Measurements from ENCODE around the gene MRPL28.
"Not testable (repeated sequence)": the region's sequence is repeated elsewhere in the genome, so short reads cannot be mapped to it uniquely, and the experiment has no call there.

The MRPL28 gene

DNA sequence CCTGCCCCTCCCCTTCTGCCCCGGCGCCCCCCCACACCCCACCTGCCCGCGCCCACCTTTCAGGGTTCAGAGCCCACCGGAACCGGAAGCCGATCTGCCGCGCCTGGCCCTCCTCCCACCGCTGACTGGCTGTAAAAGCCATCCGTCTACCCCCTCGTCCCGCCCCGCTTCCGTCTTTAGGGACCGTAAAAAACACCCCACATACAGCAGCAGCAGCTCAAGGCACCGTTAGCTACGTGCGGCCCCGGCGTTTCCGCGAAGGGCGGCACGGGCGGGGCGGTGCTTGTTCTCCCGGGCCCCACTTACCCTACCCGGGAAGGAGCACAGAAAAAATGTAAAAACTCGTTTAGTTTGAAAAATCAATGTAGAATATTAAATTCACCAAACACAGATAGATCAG is at the start of gene MRPL28:
Gene MRPL28 (minus strand): TSS at position 96 of the 400 bp plus-strand sequence. CDS start 320 bp downstream, outside the sequence.
- DNase-seq (ENCODE audit: low read depth): peak; percentile 72

DNA sequence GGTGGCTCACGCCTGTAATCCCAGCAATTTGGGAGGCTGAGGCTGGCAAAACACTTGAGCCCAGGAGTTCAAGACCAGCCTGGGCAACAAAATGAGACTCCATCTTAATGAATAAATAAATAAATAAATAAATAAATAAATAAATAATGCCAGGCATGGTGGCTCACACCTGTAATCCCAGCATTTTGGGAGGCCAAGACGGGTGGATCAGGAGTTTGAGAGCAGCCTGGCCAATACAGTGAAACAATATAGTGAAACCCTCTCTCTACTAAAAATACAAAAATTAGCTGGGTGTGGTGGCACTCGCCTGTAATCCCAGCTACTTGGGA is 44.8 kb upstream of the MRPL28 start:
- not testable (repeated sequence) for DNase-seq (ENCODE audit: low read depth)

DNA sequence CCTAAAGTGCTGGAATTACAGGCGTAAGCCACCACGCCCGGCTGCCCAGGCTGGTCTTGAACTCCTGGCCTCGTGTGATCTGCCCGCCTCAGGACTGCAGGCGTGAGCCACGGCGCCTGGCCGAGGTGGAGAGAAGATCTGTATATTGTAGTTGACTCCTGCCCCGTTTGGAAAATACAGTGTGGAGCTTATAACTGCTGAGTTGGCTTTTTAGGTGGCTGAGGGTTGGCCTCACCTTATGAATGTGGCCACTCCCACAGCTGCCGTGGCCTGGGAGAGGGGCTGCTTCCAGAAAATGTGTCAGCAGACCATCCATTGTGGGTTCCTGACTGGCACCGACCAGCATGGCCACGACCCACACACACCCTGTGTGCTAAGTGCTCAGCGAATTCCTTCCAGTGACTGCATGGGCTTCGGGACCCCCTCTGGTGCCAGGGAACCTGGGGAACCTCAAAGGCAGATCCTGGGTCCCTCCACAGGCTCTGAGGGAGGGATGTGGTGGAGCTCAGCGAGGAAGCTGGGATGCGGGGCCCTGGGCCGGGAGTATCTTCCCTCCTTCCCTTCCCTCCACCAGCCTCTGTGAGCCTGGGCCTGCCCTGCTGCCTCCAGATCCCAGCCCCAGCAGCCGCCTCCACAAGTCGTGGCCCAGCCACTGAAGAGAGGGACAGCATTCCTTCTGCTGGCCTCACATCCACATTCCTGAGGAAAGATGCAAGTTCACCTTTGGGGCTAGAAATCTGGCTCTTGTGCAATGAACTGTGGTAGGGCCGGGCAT is 44.2 kb upstream of the MRPL28 start:
- DNase-seq (ENCODE audit: low read depth): no peak

DNA sequence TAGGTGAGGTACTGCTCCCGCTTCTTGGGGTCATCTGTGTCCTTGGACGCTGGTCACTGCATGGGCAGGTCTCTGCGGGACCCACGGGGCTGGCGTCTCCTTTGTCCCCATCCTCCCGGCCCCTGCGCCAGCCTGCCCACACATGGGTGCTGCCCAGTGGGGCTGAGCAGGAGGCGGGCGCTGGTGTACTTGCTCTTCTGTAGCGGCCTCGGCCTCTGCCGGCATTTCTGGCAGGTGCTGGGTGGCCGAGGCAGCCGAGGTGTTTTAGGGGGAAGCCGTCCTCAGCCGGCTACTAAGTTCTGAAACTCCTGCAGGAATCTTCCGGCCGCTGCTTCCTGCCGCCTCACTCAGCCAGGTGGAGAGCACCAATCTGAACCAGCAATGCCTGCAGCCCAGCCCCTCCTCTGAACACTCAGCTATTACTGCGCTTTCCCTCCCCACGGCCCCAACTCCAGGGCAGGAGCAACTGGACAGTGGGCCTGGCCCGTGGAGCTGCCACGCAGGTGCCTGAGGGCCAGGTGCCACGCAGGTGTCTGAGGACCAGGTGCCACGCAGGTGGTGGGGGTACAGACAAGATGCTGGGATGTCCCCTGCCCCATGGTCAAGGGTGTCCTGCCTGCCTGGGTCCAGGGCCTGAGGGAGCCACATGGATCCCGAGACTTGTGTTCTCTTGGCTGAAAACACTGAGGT is 41.4 kb upstream of the MRPL28 start:
- DNase-seq (ENCODE audit: low read depth): no peak

DNA sequence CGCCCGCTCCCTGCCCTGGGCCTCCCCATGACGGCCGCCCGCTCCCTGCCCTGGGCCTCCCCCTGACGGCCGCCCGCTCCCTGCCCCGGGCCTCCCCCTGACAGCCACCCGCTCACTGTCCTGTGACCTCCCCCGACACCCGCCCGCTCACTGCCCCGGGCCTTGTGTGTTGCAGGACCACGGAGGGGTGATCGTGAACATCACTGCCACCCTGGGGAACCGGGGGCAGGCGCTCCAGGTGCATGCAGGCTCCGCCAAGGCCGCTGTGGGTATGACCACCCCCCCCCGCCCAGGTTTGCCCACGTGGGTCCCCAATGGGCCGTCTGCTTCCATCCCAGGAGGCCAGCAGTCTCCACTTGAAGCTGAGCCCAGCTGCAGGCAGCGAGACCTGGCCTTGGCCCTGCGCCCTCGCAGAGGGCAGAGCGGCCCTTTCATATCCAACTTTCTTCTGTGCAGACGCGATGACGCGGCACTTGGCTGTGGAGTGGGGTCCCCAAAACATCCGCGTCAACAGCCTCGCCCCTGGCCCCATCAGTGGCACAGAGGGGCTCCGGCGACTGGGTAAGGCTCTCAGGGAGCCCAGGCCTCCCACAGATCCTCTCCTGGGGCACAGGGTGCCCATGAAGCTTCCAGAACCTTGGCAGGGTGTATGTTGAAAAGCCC is 40.3 kb upstream of the MRPL28 start:
- DNase-seq (ENCODE audit: low read depth): no peak

DNA sequence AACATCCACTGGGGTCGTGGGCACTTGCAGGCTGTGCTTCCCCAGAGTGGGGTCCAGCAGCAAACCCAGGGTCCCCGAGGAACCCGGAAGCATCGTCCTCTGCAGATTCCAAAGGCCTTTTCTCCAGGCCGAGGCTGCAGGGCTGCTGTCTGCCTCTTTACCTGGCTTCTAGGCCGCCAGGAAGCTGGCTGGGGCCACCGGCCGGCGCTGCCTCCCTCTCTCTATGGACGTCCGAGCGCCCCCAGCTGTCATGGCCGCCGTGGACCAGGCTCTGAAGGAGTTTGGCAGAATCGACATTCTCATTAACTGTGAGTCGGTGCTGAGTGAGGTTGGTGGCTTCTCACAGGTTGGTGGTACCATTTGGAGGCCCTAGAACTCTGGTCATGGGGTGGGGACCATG is 36.9 kb upstream of the MRPL28 start:
- DNase-seq (ENCODE audit: low read depth): no peak

DNA sequence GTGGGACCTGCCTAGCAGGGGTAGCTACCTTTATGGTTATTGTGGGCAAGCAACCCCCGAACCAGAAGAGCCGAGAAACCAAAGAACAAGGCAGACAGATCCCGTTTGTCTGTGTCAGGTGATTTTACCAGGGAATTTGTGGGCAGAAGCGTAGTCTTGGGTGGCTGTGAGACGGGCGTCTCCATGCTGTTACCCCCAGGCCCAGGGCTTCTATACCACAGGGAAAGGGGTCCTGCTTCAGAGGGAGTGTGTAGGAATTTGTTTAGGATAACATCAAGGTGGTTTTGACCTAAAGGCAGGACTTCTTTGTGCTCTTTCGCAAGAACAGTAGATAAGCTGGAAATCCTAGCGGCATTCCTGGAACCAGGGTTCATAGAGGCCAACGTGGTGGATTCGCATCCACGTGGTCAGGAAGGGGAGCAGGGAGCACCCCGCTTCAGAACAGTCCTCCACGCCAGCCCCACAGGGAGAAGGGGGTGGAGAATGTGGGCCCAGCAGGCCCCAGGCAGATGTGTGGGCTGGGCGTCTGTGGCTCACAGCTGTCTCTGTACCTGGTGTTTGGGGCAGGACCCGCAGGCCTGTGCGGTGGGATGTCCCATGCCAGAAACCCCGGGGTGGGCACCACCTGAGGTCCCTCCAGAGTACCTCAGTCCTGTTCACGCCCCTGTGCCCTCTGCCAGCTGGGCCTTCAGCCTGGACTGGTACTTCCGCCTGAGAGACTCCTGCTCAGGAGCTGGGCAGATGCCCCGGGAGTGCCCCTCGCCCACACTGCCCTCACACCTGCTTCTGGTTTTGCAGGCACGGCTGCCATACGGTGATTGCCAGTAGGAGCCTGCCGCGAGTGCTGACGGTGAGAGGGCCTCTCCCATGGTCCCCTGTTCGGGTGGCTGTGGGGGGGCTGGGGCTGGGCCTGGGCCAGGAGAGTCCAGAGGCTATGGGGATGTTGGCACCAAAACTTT is 35.5 kb upstream of the MRPL28 start:
- DNase-seq (ENCODE audit: low read depth): no peak

DNA sequence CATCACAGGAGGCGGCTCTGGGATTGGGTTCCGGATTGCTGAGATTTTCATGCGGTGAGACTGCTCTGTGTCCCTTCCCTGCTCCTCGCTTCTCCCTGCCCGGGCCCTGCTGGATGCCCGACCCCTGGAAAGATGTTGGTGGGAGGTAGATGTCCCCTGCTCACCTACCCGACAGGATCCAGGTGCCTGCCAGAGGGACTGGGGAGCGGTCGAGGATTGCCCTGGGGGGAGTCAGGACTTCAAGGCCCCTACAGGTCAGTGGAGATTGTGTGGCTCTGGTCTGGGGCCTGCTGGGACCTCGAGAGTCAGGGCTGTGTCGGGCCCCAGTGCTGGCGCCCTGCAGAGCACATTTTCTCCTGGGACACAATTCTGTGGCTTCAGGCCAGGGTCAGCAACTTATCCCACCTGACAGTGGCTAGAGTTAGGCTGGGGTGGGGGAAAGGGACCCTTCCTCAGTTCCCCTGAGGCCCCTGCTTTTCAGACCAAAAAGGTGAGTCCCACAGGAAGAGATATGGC is 34.7 kb upstream of the MRPL28 start:
- no peak for DNase-seq (ENCODE audit: low read depth)

DNA sequence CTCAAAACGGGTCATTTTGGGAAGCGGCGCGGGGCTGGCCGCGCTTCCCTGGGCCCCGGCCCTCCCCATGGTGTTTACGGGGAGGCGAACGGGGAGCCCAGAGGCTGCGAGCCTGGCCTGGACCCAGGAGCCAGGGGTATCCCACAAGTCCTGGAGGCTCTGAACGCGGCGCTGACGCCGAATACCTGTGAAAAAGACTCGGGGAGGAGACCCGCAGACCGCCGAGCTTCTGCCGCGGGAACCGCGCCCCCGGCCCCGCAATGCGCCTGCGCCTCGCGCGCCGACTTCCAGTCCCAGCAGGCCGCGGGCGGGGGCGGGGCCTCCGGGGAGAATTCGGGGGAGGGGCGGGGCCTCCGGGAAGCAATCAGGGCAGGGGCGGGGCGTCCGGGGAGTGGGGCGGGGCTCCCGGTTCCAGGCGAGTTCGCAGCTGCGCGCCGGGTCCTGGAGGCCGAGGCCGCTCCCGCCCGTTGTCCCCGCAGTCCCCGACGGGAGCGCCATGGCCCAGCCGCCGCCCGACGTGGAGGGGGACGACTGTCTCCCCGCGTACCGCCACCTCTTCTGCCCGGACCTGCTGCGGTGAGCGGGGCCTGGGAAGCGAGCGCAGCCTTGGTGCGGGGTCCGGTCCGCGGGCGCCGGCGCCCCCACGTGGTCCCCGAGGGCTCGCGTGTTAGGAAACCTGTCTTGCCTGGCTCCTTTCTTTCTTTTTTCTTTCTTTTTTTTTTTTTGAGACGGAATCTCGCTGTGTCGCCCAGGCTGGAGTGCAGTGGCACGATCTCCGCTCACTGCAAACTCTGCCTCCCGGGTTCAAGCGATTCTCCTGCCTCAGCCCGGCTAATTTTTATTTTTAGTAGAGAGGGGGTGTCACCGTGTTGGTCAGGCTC is 31.4 kb upstream of the MRPL28 start, which contains the start of gene DECR2:
Gene DECR2 (plus strand): TSS at position 418 of the 881 bp plus-strand sequence. CDS start 79 bp downstream, at position 497.
- DNase-seq (ENCODE audit: low read depth): no peak

DNA sequence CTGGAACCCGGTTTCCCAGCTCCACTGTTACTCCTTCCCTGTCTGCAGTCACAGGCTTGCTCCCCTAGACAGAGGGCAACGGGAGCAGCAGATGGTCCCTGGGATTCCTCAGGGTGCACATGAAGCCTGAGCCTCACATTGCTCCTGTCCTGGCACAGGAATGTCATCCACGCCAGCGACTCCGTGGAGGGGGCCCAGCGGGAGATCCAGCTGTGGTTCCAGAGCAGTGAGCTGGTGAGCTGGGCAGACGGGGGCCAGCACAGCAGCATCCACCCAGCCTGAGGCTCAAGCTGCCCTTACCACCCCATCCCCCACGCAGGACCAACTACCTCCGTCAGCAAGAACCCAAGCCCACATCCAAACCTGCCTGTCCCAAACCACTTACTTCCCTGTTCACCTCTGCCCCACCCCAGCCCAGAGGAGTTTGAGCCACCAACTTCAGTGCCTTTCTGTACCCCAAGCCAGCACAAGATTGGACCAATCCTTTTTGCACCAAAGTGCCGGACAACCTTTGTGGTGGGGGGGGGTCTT is 29.8 kb upstream of the MRPL28 start:
- no peak for DNase-seq (ENCODE audit: low read depth)

DNA sequence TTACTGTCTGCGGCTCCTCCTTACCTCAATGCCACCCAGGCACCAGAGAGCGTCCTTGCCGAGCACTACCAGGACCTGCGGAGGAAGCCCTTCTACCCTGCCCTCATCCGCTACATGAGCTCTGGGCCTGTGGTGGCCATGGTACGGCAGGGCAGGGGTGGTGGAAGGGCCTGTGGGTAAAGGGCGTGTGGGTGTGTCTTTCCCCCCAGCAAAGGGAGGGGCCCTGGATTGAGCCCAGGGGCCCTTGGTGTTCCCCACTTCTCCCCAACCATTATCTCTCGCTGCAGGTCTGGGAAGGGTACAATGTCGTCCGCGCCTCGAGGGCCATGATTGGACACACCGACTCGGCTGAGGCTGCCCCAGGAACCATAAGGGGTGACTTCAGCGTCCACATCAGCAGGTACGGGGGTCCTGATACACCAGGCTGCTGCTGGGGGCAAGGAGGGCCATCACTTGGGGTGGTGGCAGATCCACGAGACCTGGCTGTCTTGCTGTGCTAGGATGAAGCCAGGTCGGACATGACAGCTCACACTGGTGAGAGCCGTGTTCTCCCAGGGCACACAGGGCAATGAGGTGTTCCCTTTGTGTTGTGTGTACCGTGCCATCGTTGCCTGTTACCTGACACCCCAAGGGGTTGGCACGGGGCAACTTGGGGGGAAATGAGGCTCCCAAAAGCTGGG is 29.1 kb upstream of the MRPL28 start:
- no peak for DNase-seq (ENCODE audit: low read depth)

DNA sequence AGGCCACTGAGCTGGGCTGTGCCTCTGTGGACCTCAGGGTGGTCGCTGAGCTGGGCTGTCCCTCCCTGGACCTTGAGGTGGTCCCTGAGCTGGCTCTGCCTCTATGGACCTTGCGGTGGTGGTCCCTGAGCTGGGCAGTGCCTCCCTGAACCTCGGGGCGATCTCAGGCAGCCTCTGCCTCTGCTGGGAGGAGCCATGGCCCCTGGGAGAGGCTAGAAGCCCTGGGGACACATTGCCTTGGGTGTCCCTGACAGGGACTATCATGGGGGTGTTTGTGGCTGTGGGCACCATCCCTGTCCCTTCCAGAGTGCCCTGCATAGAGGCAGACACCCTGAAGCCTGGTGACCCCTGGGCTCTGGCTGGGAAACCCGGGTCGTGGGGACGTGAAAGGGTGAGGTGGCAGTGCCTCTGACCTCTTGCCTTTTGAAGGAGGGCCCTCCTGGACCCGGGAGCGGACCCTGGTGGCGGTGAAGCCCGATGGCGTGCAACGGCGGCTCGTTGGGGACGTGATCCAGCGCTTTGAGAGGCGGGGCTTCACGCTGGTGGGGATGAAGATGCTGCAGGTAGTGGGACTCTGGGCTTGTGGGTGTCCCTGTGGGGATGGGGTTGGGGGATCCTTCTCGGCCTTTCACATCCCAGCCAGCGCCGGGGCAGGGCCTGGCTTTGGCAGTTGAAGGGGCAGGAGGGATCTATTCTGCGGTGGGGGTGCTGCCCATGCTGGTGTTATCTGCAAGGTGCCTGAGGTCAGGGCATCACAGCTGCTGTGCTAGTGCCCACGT is 28.4 kb upstream of the MRPL28 start:
- DNase-seq (ENCODE audit: low read depth): no peak

DNA sequence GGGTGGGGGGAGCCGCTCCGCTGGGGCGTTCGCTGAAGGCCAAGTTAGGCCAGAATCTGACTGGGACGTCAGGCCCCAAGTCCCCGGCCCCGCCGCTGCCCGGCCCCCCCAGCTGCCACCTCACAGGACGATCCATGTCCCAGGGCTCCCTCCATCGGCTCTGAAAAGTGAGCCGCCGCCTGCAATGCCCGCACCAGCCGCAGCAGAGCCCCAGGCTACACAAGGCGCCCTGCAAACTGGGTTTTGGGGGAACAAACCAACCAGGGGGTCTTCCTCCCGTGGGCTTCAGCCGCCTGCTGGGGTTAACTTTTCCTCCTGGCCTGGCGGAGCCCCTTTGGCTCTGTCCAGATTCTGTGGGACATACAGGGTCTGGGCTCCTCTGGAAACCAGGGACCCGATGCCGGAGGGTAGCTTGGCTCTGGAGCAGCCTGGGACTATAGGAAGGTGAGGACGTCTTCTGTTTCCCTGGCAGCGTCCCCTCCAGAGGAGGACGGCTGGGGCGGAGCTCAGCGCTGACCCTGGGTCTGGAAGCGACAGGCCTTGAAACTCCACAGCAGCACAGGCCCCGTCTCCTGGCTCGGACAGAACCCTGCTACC is 27.5 kb upstream of the MRPL28 start:
- DNase-seq (ENCODE audit: low read depth): no peak

DNA sequence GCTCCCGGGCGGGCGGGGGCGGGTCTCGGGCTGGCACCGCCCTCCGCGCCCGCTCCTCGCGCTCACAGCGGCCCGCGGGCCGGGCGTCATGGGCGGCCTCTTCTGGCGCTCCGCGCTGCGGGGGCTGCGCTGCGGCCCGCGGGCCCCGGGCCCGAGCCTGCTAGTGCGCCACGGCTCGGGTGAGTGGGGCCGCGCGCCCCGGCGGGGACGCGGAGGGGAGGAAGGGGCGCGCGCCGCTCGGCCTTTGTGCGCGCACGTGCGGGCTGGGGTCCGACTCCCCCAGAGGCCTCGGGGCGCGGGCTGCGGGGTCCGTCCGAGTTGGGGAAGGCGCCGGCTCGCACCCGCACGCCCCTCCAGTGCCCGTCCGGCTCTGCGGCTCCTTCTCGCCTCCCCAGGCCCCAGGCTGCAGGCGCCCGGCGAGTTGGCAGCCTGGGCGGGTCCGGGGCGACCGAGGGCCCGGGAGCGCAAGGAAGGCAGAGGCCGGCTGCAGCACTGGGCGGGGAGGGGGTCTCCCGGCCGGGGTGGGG is 26.9 kb upstream of the MRPL28 start, which contains the start of gene NME4:
Gene NME4 (plus strand): TSS at position 65 of the 527 bp plus-strand sequence. CDS start 24 bp downstream, at position 89.
- no peak for DNase-seq (ENCODE audit: low read depth)

DNA sequence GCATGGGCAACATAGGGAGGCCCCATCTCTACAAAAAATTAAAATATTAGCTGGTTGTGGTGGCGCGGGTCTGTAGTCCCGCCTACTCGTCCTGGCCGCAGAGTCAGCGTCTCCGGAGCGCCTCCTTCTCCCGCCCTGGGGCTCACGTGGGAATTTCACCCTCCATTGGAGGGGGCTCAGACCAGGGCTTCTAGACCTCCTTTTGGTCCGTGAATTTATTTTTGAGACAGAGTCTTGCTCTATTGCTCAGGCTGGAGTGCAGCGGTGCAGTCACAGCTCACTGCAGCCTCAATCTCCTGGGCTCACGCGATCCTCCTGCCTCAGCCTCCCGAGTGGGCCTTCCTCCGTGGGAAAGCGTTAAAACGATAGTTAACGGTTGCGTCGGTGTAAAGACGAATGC is 26.3 kb upstream of the MRPL28 start:
- no peak for DNase-seq (ENCODE audit: low read depth)

DNA sequence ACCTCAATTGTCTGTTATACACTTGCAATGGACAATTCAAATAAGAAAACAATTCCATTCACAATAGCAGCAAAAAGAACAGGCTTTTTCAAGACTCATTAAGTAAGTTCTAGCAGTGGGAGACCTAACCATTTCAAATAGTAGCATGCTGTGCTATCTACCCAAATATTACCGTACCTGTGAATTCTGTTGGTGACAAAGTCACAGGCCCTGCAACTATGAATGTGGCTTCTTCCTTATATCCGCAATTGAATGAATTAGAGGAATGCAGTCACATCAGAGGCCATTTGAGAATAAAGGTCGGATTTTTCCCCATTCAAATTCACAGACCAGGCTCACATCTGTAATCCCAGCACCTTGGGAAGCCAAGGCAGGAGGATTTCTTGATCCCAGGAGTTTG is 25.9 kb upstream of the MRPL28 start:
- DNase-seq (ENCODE audit: low read depth): no peak

DNA sequence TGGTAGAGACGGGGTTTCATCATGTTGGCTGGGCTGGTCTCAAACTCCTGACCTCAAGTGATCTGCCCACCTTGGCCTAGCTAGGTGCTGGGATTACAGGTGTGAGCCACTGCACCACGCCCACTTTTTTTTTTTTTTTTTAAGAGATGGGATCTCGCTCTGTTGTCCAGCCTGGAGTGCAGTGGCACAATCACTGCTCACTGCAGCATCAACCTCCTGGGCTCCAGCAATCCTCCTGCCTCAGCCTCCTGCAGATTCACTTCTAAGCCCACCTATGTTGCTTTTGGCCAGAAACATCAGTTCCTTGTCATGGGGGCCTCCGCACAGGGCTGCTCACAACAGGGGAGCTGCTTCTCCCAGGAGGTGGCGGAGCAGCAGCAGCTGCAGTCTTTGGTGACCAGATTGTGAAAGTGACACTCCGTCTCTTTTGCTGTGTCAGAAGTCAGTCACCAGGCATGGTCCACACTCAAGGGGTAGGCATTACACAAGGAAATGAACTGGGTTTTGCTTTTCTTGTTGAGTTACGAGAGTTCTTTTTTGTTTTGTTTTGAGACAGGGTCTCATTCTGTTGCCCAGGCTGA is 22.2 kb upstream of the MRPL28 start:
- no peak for DNase-seq (ENCODE audit: low read depth)

DNA sequence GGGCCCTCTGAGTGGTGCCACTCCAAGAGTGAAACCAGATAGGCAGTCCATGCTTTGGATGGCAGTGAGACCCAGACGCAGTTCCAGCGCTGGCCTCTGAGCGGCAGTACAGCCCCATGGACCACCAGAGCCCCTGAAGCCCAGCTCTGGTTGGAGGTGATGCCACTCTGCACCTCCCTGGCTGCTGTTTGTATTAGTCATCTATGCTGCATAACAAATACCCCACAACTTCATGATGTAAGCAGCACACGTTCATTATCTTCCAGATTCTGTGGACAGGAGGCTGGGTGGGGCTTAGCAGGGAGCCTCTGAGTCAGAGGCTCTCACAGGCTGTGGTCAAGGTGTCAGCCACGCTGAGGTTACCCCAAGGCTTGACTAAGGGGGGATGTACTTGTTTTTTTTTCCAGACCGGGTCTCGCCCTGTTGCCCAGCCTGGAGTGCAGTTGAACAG is 21.6 kb upstream of the MRPL28 start:
- no peak for DNase-seq (ENCODE audit: low read depth)

Measured in GM04503 (cell line).